HG02885 (cell line): Measurements from ENCODE around the gene IL1R2.
"Not testable (repeated sequence)": the region's sequence is repeated elsewhere in the genome, so short reads cannot be mapped to it uniquely, and the experiment has no call there.

ENCODE experiments used
- ATAC-seq: cut with Tn5 transposase; IDR thresholded peaks from one replicate; pipeline ENCODE4 v1.9.1; 2021; ENCODE audit warnings: mild to moderate bottlenecking; ENCODE audit not compliant: unreplicated experiment, poor library complexity

IL1R2 gene

DNA sequence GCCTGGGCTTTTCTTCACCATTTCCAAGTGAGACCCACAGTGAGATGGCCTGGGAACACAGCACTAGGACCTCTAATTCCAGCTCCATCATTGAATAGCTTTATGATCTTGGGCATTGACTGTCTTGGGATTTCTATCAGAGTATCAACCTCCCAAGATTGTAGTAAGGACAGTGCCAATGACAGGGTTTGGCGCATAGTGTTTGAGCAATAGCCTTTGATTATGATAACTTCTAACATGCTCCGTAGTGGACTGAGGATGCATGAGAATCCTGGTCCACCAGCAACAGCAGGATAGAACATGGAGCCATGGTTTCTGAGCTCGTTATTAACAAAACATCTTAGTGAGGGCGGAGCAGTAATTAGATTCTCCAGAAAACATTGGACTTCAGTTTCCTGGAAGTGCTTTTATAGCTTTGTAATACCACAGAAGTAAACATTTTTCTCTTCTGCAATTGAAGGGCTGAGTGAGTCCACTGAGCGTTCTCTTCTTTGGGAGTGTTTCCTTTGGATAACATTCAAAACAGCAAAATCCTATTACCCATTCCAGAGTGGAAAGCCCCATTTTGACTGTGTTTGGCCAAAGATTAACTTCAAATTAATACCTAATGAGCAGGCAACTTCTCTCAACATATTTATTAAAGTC is 63.7 kb downstream of the IL1R2 start:
- no peak for ATAC-seq

DNA sequence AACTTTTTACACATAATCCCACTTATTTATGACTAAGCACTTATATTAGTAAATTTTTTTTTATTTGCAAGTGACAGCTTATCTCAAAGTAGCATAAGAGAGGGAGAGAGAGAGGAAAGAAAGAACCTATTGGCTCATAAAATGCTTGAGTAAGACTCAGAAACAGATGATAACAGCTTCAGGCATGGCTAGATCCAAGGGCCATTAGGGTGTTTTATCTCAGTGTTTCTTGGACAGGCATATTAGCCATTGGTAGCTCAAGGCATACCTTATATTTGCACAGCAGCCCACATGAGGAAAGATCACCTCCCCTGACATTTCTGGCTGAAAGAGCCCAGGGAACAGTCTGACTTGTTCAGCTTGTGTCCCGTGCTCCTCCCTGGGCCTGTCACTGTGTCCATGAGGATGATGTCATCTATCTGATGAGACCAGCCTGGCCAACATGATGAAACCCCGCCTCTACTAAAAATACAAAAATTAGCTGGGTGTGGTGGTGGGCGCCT is 64.4 kb downstream of the IL1R2 start:
- no peak for ATAC-seq

DNA sequence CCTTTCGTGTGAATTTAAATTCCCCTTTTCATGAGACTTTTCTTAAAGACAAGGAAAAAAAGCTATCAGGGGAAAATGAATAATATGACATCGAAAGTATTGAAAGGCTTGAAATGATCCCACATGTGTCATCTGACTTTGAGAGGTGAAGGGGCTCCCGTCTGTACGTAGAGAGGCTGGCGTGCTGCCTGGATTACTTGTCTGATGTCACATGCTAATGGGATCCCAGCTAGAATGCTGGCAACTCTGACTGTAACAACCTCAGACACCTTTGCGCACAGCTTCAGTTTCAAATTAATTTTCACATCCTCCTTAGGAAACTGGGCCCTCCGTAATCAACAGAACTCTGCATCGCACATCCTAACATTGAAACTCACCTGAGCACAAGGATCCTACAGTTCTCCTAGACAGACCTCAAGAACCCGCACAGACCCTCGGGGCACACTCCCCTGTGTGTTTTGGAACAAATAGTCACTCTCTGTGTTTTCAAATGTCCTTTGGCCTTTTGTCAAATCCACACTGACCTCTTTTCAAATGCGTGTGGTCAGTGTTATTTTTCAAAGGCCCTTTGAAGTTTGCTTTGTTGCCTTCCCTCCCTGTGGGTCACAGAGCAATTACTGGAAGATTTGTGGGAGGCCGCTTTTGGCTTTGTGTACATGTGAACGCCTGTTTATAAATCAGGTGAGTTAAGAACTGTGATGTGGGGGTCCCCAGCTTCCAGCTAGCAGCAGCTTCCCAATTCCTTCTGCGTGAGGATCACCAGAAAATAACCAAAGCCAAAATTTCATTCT is 65.9 kb downstream of the IL1R2 start:
- ATAC-seq: no peak

DNA sequence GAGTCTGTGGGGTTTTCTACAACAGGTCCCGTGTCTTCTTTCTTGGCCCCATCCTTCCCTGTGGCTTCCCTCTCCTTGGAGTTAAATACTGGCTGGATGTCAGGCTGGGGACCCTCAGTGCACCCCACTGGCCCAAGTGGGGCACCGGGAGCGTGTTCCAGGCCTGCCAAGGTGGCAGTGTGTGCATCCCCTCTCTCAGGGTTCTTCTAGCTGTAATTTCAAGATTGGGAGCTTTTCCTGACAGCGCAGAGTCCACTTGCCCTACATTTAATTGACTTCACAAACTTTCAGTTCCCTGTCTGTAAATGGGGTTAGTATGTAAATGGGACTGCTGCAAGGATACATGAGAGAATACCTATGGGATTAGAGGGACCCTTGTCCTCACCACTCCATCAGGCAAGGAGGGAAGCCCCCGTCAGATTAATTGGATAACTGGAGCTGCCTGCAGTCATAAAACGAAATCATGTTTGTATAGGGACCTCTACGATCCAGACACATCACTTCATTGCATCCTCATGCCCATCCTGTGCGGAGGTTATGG is 66.6 kb downstream of the IL1R2 start:
- ATAC-seq: no peak

DNA sequence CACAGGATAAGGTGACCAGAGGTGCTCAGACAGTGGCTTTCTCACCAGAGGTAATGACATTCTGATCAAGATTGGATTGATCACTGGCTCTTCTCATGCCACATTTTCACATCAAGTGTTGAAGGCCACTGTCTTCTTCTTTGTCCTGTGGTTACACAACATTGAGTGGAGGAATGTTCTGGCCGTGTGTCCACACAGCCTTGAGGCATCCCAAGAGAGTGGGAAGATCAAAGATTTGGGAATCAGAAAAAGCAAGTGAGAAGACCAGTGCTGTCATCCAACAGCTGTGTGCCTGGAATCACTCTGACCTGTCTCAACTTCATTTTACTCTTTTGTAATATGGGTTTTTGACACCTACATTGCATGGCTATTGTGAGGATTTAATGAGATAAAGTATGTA is 67.4 kb downstream of the IL1R2 start:
- ATAC-seq: no peak

DNA sequence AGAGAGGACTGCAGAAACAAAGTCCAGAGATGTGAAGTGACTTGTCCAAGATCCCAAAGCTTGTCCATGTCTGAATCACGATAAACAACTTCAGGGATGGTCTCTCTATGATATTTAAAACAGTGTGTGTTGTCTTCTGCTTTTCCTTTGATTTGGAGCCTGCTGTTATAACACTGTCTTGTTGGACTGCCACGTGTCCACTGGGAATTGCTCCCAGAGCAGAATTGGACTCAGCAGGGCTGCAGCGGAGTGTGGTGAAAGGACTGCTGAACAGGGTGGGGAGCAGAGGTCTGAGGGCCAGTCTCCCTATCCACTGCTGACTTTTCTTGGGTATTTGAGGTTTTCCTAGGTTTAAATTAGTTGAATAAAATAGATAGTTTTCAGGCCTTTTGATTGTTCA is 68.3 kb downstream of the IL1R2 start:
- ATAC-seq: no peak

DNA sequence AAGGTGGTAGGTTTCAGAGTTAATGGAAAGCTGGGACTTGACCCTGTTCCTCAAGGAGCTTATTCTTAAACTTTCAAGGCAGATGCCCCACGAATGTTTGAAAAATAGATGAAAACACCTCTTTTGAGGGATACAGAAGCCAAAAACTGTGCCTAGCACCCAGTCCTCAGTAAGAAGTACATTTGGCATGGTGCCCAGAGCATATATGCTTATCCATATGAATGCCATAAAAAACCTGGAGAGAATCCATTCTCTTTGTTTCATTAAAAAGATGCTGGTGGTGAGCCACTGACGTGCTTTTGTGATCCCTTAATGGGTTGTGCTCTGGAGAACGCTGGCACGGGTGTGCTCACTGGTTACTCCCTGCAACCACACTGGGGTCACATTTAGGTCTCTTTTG is 69.0 kb downstream of the IL1R2 start:
- no peak for ATAC-seq

DNA sequence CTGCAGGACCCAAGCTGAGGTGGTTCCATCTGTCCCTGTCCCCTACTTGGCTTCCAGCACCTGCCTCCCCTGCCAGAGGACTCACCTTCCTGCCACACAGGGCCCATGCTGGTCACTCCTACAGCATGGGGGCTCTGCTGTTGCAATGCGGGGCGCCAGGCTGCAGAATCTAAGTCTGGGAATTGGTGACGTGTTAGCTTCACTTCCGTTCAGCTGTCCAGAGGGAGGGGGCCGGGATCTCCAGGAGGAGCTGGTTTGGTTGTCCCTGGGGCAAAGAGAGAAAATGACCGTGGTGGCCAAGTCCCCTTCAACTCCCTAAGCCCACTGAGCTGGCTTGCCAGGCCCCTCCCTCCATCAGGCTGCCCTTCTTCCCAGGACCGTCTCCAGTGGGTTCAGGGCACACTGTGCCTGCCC is 69.5 kb downstream of the IL1R2 start:
- no peak for ATAC-seq

DNA sequence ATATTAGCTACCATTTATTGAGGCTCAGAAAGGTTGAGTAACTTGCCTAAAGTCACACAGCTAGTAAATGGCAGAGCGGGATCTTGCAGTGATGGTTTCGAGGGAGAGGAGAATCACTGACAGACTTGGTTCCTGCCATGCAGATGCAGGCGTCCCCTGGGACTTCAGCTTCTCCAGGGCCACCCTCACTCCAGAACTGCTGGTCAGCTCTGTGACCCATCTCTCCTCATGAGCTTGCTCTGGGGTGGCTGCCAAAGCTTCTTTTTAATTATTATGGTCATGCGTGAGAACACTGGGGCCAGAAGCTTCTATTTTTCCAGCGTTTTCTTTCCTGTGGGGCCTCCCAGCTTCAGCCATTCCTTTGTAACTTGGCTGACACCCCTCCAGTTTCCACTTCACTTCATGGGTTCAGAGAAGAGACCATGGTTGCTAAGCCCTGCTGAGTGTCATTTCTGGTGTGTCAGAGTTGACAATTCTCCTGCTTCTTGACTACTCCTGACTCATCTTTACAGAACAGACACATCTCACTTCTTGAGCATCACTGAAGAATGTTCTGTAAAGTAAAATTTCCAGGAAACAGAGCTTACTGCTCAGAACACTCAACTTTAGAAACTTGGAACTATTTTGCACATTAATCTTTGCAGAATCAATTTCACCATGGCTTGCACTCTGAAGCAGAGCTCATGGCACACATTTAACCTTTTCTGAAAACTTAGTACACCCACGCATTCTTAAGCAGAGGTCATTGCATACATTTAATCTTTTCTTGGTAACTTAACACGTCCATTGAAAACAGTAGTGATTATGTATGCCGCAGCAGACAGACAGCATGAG is 70.4 kb downstream of the IL1R2 start:
- ATAC-seq: no peak

DNA sequence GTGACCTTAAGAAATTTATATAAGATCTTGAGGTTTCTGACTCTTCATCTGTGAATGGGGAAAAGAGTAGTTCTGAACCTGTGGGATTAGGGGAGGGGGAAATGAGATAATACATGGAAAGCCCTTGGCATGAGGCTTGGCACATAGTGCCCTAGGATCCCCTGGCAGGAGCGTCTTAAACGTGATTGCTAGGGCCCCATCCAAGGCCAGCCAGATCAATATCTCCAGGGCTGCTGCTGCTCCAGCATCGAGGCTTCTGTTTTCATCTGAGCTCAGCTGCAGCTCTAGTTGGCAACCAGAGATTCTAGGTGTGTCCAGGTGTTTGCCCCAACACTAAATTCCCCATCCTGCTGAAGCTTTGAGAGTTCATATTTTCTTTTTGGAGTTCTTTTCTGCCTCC is 71.0 kb downstream of the IL1R2 start:
- ATAC-seq: no peak

DNA sequence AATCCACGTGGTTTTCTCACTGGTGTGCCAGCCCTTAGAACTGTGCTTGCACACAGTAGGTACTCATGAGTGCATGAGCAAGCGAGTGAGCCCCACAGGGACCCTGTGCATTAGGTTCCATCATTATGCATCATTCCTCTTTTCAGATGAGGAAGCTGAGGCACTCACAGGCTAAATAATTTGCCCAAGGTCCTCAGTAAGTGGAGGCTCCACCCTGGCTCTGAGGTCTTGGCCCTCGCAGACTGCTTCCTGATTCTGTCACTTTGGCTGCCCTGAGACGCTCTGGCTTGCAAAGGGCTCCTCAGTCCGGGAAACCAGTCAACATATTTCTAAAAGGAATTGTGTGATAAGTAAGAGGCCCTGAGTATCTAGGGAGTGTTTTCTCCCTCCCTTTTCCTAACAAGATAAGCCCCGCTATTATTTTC is 71.7 kb downstream of the IL1R2 start:
- no peak for ATAC-seq

DNA sequence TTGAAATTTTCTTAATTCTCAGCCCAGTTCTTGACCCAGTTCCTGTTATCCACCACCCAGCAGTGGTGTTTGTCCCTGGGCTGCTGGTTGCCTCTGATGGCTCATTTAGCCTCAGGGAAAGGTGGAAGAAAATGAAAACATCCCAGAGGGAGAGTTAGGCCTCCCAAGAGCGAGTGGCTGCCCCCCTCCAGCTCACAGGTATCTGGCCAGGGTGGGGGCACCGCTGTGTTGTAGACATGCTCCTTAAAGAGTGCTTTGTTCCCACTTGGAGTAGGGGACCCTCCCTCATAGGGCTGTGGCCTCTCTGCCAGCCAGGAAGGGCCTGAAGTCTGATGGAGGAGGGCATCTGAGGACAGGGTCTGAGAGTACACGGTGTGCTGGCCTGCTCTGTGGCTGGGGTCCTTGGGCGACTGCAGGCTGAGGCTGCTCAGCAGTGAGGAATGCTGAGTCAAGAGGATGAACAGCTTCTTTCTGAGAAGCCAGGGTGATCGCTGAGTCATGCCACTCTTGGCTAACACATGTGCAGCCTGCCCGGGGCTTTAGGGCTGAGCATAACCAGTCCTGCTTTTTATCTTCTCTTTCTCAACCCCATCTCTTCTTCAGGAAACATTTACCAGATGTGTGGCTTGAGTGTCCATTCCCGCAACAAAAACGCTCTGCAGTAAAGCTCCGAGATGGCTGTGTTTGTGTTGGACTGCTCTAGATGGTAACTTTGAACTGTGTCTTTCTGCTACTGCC is 72.3 kb downstream of the IL1R2 start:
- ATAC-seq: no peak

DNA sequence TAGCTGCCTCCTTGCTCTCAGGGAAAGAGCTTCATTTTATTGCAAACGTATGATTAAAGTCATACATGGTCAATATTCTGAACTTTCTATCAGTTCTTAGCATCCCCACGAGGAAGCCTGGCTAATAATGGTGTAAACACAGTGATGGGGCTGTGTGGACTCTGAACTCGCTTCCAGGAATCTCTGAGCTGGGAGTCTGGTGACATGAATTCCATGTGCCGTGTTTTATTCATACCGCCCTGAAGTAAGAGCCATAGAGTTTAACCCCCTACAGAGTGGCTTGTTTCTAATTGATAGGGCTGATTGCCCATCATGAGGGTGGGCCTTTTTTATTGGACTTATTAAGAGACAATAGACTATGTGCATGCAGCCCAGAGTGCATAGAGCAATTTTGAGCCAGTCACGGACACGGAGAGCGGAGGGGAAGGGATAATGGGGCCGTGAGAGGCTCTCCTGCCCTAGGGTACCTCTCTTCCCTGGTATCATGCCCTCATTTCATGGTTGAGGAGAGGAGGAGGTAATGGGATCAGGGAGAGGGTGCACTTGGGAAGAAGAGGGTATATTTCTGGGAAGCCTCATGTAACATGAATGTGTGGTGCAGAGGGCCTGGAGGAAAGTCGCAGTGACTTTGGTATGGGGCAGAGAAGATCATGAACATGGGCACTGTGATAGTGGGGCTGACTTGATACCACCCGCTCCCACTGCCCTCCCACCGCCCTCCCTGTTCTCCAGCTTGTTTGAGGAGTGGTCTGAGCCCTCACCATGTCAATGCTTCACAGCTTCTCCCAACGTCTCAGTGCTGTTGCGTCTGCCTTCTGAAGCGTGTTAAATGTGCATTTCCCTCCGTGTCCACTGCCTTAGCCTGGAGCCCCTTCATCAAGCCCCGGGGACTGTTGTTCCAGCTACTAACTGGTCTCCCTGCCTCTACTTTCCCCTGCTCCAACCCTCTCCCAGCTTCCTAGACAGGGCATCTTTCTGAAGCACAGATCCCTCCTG is 73.2 kb downstream of the IL1R2 start:
- ATAC-seq: no peak

DNA sequence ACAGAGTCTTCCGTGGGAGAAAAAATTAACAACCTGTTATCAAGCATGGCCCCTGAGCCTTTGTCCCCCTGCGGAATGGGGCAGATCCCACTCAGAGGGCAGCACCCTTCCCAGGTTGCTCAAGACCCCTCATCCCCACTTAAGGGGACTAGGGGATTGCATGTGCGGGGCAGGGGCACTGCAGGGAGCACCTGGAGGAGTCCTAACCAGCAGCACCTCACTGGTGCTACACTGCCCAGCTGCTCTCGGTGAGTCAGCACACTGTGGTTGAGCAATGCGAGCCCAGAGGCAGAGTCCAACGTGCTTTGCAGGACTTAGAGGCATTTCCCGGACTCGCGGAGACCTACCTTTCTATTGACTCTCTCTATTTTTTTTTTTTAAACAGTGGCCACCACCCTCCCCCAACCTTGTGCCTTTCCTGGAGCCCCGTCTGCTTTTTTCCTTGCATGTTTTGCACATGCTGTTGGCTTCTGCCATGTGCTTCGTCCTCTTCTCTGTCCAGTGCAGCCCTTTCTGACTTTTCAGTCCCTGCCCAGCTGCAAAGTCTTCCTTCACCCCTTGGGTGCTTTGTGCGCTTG is 74.0 kb downstream of the IL1R2 start:
- no peak for ATAC-seq

DNA sequence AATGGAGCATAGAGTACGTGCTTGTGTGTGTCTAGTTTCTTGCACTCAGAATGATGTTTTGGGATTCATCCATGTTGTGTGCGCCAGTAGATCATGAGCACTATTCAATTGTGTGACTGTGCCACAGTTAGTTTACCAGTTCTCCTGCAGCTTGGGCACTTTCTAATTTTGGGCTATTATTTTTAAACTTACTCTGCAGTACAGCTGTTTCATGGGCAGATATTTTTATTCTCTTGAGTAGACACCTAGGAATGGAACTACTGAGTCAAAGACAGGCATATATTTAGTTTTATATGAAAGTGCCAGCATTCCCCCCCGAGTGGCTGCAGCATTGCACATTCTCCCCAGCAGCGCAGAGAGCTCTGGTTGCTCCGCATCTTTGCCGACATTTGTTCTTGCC is 74.8 kb downstream of the IL1R2 start:
- ATAC-seq: no peak

DNA sequence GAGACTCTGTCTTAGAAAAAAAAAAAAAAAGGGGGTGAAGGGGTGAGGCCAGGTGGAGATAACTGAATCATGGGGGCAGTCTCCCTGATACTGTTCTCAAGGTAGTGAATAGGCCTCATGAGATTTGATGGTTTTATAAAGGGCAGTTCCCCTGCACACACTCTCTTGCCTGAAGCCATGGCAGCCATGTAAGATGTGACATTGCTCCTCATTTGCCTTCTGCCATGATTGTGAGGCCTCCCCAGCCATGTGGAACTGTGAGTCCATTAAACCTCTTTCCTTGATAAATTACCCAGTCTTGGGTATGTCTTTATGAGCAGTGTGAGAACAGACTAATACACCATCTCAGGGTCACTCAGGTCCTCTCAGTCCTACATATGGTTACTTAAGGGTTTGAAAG is 76.4 kb downstream of the IL1R2 start:
- ATAC-seq: not testable (repeated sequence)

DNA sequence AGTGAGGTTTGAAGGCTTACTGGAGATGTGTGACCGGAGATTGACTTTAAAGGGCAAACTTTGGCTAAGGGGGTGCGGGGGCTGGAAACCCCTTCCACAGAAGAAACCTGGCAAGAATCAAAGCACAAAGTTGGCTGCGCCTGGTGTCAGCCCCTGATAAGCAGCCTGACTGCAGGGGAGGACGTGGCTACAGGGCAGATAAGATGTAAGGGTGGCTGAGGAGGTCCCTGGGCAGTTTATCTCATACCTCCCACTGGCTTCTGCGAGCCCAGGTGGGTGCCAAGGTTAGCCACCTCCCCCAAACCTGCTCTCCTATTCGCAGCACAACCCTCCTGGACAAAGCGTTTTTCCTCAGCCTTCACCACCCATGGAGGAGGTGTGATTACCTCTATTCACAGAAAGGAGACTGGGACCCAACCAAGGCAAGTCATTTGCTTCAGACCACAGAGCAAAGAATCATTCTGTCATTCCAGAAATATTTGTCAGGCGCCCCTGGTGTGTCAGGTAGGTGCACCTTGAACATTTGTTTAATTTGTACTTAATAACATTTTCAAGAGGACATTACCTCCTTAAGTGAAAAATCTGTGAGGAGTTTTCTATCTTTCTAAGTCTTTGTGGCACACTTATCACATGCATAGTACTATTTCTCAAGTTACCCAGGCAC is 77.7 kb downstream of the IL1R2 start:
- ATAC-seq: no peak

DNA sequence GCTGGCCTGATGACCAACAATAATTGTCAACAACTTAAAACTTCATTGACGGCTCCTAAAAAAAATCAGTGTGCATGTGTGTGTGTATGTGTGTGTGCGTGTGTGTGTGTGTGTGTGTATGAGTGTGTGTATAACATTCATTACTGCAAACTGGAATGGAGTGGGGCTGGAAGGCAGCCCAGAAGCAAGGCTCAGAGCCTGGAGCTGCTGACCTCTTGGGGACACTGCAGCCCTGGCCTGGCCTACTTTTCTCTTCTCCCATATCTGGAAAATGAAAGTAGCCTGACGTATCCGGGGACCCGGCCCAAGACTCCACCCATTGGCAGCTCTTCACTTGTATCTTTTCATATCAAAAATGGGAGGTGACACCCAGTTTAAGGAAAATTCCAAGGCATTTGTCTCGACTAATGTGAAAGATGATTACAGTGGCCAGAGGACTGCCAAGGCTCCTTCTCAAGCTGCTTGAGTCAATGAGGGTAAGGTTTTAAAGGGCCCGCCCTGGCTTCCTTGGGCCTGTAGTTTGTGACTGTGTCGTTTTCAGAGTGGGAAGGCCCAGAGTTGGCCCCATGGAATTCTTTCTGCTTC is 78.4 kb downstream of the IL1R2 start:
- no peak for ATAC-seq
